HepG2 (cell line): Measurements from ENCODE around the gene MAGI1. TPM values are rescaled to one million over a fixed set of nuclear protein-coding genes. Genes with fewer than 3 reads are reported as not detected.

Experiments
- ATAC-seq: fragments of 200-7000 bp; cut with Tn5 transposase; 3 replicates; pipeline ENCODE4 v1.9.1; 2020; ENCODE audit warnings: mild to moderate bottlenecking, moderate library complexity
- BruUV-seq: library from RNA; stranded (reverse); fragments of 400-500 nt; replicated peaks from 2 replicates; lab custom pipeline; 2021; lab: Mats Ljungman, UMichigan
- CTCF ChIA-PET: fragments of 300-600 bp; formaldehyde crosslinking; extraction: SDS; loops from one replicate; lab custom pipeline; 2021; ENCODE audit warnings: low total read pairs, inconsistent platforms, low intra/inter-chr PET ratio; lab: Yijun Ruan, JAX
- POLR2A ChIA-PET: fragments of 350-600 bp; sonication (Branson Sonifier 250); formaldehyde crosslinking; loops from one replicate; lab custom pipeline; 2020; ENCODE audit warnings: antibody characterized with exemption, inconsistent platforms; lab: Yijun Ruan, JAX
- DNase-seq: peaks from one replicate; pipeline ENCODE4 v3.0.0-alpha.2; 2015; ENCODE audit warnings: low spot score
- FAIRE-seq: peaks from 3 replicates; lab custom pipeline; 2011; peaks lifted over from hg19 to GRCh38; lab: Jason Lieb, UNC
- H2AFZ ChIP-seq: one replicate; pipeline ENCODE4 v1.6.1; 2011; ENCODE audit warnings: low read length, inconsistent platforms
- H3K27ac ChIP-seq: fragments of 300-600 bp; 3 replicates; pipeline ENCODE4 v1.8.0; 2011; ENCODE audit warnings: mixed run types, mild to moderate bottlenecking, mixed read lengths, low read length, inconsistent platforms; ENCODE audit not compliant: insufficient read depth; ENCODE audit errors: extremely low read length
- H3K27me3 ChIP-seq, 2 experiments: fragments of 200-600 bp in 1 of 2; 2 replicates in 1 of 2; 3 replicates in 1 of 2; pipeline versions ENCODE4 v1.6.0 to v1.8.0; 2011; ENCODE audit warnings: low read length in 2 of 2, mild to moderate bottlenecking in 2 of 2, moderate library complexity in 2 of 2, inconsistent platforms in 1 of 2; ENCODE audit not compliant: insufficient read depth in 2 of 2, control insufficient read depth in 1 of 2
- H3K36me3 ChIP-seq, 2 experiments: fragments of 200-600 bp in 1 of 2; replicated peaks in 1 of 2; 2 replicates in 1 of 2; 3 replicates in 1 of 2; pipeline versions ENCODE4 v1.5.1 to v1.8.0; 2011; ENCODE audit warnings: low read length in 2 of 2, inconsistent platforms in 1 of 2; ENCODE audit not compliant: insufficient read depth in 2 of 2, control insufficient read depth in 1 of 2
- H3K4me1 ChIP-seq: 2 replicates; pipeline ENCODE4 v1.5.1; 2012; ENCODE audit warnings: low read length, inconsistent platforms; ENCODE audit not compliant: insufficient read depth
- H3K4me2 ChIP-seq: 2 replicates; pipeline ENCODE4 v1.6.0; 2011; ENCODE audit warnings: low read depth, low read length, inconsistent platforms
- H3K4me3 ChIP-seq, 3 experiments: fragments of 200-600 bp in 1 of 3; sonication (generic), shearing (Covaris generic) in 1 of 3; replicated peaks in 1 of 3; 2 replicates each; pipeline ENCODE4 v1.5.1; 2011 to 2016; ENCODE audit warnings: low read length in 3 of 3, inconsistent platforms in 2 of 3, low read depth in 2 of 3, mild to moderate bottlenecking in 2 of 3, control low read depth in 1 of 3, mixed read lengths in 1 of 3; ENCODE audit not compliant: insufficient read depth in 1 of 3
- H3K79me2 ChIP-seq: one replicate; pipeline ENCODE4 v1.6.1; 2011; ENCODE audit warnings: low read length, inconsistent platforms; ENCODE audit not compliant: insufficient read depth
- H3K9ac ChIP-seq: 2 replicates; pipeline ENCODE4 v1.6.0; 2011; ENCODE audit warnings: mild to moderate bottlenecking, low read depth, low read length, inconsistent platforms; ENCODE audit not compliant: insufficient read depth
- H3K9me3 ChIP-seq: 2 replicates; pipeline ENCODE4 v1.5.1; 2012; ENCODE audit warnings: mild to moderate bottlenecking, low read length
- H4K20me1 ChIP-seq: 2 replicates; pipeline ENCODE4 v1.6.0; 2011; ENCODE audit warnings: inconsistent platforms, mild to moderate bottlenecking, low read length, moderate library complexity; ENCODE audit not compliant: insufficient read depth
- BATF2 ChIP-seq: sonication (generic); formaldehyde crosslinking; IDR thresholded peaks from 2 replicates; pipeline ENCODE4 v1.8.0; 2022; ENCODE audit warnings: mild to moderate bottlenecking, missing genetic modification reagents, moderate library complexity
- CHCHD3 ChIP-seq: sonication (generic); formaldehyde crosslinking; IDR thresholded peaks from 2 replicates; pipeline ENCODE4 v1.8.0; 2022; ENCODE audit warnings: mild to moderate bottlenecking, missing genetic modification reagents, moderate library complexity
- ESRRA ChIP-seq: sonication (generic); formaldehyde crosslinking; IDR thresholded peaks from 2 replicates; pipeline ENCODE4 v1.5.1; 2020; ENCODE audit warnings: mild to moderate bottlenecking, low read depth, missing genetic modification reagents
- GZF1 ChIP-seq: sonication (generic); formaldehyde crosslinking; IDR thresholded peaks from 2 replicates; pipeline ENCODE4 v1.5.1; 2020; ENCODE audit warnings: mild to moderate bottlenecking, missing genetic modification reagents
- KLF16 ChIP-seq, 2 experiments: sonication (generic) in 1 of 2; formaldehyde crosslinking in 1 of 2; IDR thresholded peaks; 2 replicates each; pipeline versions ENCODE4 v1.6.1 to v1.8.0; 2016 to 2023; ENCODE audit warnings: missing genetic modification reagents in 2 of 2, missing compliant biosample characterization in 1 of 2
- MAF1 ChIP-seq: sonication (generic); formaldehyde crosslinking; IDR thresholded peaks from 2 replicates; pipeline ENCODE4 v1.5.0; 2020; ENCODE audit warnings: missing genetic modification reagents, borderline replicate concordance
- MAX ChIP-seq: IDR thresholded peaks from 2 replicates; pipeline ENCODE4 v1.6.1; 2012; ENCODE audit warnings: inconsistent platforms
- MIER3 ChIP-seq: IDR thresholded peaks from 2 replicates; pipeline ENCODE4 v1.6.1; 2016; ENCODE audit warnings: missing compliant biosample characterization, borderline replicate concordance
- NCOA2 ChIP-seq: sonication (generic); formaldehyde crosslinking; IDR thresholded peaks from 2 replicates; pipeline ENCODE4 v1.8.0; 2022; ENCODE audit warnings: inconsistent platforms
- NFE2L1 ChIP-seq: sonication (generic); formaldehyde crosslinking; IDR thresholded peaks from 2 replicates; pipeline ENCODE4 v1.4.0; 2020; ENCODE audit warnings: missing genetic modification reagents, mild to moderate bottlenecking, borderline replicate concordance
- POLR2AphosphoS5 ChIP-seq: IDR thresholded peaks from 2 replicates; pipeline ENCODE4 v1.6.1; 2012; ENCODE audit warnings: low read depth, low read length
- RELA ChIP-seq: sonication (generic); formaldehyde crosslinking; IDR thresholded peaks from 2 replicates; pipeline ENCODE4 v1.4.0; 2020; ENCODE audit warnings: missing genetic modification reagents
- SP5 ChIP-seq: IDR thresholded peaks from 2 replicates; pipeline ENCODE4 v1.6.1; 2016; ENCODE audit warnings: low read depth, borderline replicate concordance
- TBX2 ChIP-seq: sonication (generic); formaldehyde crosslinking; IDR thresholded peaks from 2 replicates; pipeline ENCODE4 v1.5.0; 2020; ENCODE audit warnings: missing genetic modification reagents, mild to moderate bottlenecking, borderline replicate concordance
- ZNF317 ChIP-seq: sonication (generic); formaldehyde crosslinking; IDR thresholded peaks from 2 replicates; pipeline ENCODE4 v1.5.0; 2020; ENCODE audit warnings: mild to moderate bottlenecking, missing genetic modification reagents
- ZNF562 ChIP-seq: sonication (generic); formaldehyde crosslinking; IDR thresholded peaks from 2 replicates; pipeline ENCODE4 v1.8.0; 2022; ENCODE audit warnings: missing genetic modification reagents, borderline replicate concordance
- ZNF607 ChIP-seq: sonication (generic); formaldehyde crosslinking; IDR thresholded peaks from 2 replicates; pipeline ENCODE4 v1.5.1; 2020; ENCODE audit warnings: missing genetic modification reagents, mild to moderate bottlenecking, borderline replicate concordance
- WGBS: methylation state at CpG from one replicate; pipeline ENCODE4 v1.1.6; 2017; ENCODE audit warnings: low lambda C conversion rate; 5-methylcytosine and 5-hydroxymethylcytosine counted together
- in situ Hi-C: cut with HindIII; loops from 2 replicates; pipeline ENCODE4 v1.10.0; 2017; ENCODE audit warnings: low pct_unique_long_range_greater_than_20kb; ENCODE audit not compliant: extremely low pct_ligation_motif_present
- intact Hi-C: fragments of 100-400 bp; cut with micrococcal nuclease; formaldehyde crosslinking; loops from one replicate; pipeline ENCODE4 v1.10.0; 2022; ENCODE audit not compliant: unreplicated experiment
- polyA plus RNA-seq, 8 experiments: library from polyadenylated mRNA; depleted of rRNA in 3 of 8; stranded (reverse) in 7 of 8; unstranded in 1 of 8; fragments of >200 nt; fragmentation: Illumina TruSeq in 4 of 8; extraction: Trizol in 4 of 8; gene quantifications; 2 replicates each; pipeline versions ENCODE4 v1.2.1 to v1.2.3, GENCODE V29; 2011 to 2016; ENCODE audit warnings: low read depth in 4 of 8, missing spikeins in 1 of 8, mixed read lengths in 1 of 8; ENCODE audit not compliant: insufficient read depth in 1 of 8
- total RNA-seq, 5 experiments: library from RNA; depleted of rRNA; stranded (reverse); fragments of >200 nt; fragmentation: Illumina TruSeq; extraction: Trizol; gene quantifications; 2 replicates each; pipeline ENCODE4 v1.2.3, GENCODE V29; 2016; ENCODE audit warnings: low read depth in 1 of 5

Gene MAGI1
- total and polyA plus RNA-seq, 2 of the 13 experiments (the other 11 are each of a cell fraction or from before 2014, with no cell fraction given): 22.2 to 26.0 TPM

GRCh38 chr3:65551945-65552344 is 486.8 kb downstream of the MAGI1 start:
- Histone ChIP-seq H3K27me3 (no peaks in the 10 kb centered on the region), H4K20me1 (peaks cover 37% of the 10 kb centered on the region), H3K4me3 (no peak overlapping the region), H3K9me3 (no peaks in the 10 kb centered on the region), H3K79me2 (no peaks in the 10 kb centered on the region), H3K4me2 (no peak overlapping the region), H3K36me3 (no peaks in the 10 kb centered on the region; a peak in 1 of 5 replicates), H3K9ac (no peak overlapping the region), H3K27ac (no peak overlapping the region), H3K4me1 (peaks cover 13% of the 10 kb centered on the region), H2AFZ (no peak overlapping the region)
- CTCF ChIA-PET: no interaction called here
- FAIRE-seq: no peak
- no TSS peak for BruUV-seq
- intact Hi-C loops (no loop called here), in situ Hi-C loops (no loop called here)
- 85% methylated on average over 1 of the region's 1 CpG for WGBS
- POLR2A ChIA-PET: no interaction called here
- no peak for ATAC-seq
- DNase-seq: no peak
- TF ChIP-seq ZNF562: no peak
- TF ChIP-seq TBX2 (CRISPR knock-in tag): no peak
- TF ChIP-seq ZNF607 (CRISPR knock-in tag): no peak
- no peak for TF ChIP-seq NCOA2 (CRISPR knock-in tag)
- TF ChIP-seq POLR2AphosphoS5: no peak
- no peak for TF ChIP-seq ESRRA (CRISPR knock-in tag)
- no peak for TF ChIP-seq BATF2 (CRISPR knock-in tag)
- TF ChIP-seq ZNF317 (CRISPR knock-in tag): no peak
- TF ChIP-seq KLF16 (CRISPR knock-in tag; IDR thresholded peaks at IDR 0.05): no peak
- no peak for TF ChIP-seq SP5 (CRISPR knock-in tag)
- TF ChIP-seq MIER3 (CRISPR knock-in tag): no peak
- no peak for TF ChIP-seq MAF1 (CRISPR knock-in tag)
- TF ChIP-seq CHCHD3 (CRISPR knock-in tag): no peak
- no peak for TF ChIP-seq NFE2L1
- TF ChIP-seq RELA (CRISPR knock-in tag): no peak
- TF ChIP-seq MAX: no peak
- no peak for TF ChIP-seq GZF1 (CRISPR knock-in tag)
